EL (cell line): ENCODE measurements around the gene MAMLD1.

Experiments used
- DNase-seq: peaks from one replicate; pipeline ENCODE4 v3.0.0-alpha.2; 2016

MAMLD1 gene

DNA sequence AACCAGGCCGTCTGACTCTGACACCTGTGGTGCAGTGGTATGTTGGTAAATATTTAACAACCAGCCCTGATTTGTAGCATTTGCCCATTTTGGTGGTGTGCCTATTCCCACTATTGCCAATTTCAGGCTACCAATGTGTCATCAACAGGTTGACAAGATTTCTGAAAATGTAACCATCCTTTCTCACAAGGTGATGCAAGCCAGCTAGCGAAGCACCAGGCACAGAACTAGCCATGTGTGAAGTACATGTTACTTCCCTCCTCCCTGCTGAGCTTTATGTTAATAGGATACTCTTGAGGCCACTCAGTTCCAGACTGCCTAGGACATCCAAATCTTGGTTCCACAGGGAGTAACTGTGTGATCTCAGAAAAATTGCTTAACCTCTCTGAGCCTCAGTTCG is 7.2 kb upstream of the MAMLD1 start:
- no peak for DNase-seq

DNA sequence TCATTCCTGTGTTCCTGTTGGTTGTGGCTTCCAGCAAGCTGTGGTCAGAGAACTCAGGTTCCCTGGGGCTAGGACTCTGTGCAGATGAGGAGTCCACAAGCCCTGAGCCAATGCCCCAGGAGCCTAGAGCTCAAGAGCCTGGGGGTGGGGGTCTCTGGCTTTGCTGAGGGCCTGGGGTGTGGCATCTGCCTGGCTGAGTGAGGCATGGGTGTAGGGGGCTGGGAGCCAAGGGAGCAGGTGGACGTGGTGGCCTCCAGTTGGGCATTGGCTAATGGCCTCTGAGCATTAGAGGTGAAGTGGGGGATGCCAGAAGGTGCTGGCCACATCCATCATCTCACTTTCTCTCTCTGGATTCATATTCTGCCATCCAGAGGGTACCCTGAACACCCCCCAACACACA is 5.3 kb upstream of the MAMLD1 start:
- no peak for DNase-seq

DNA sequence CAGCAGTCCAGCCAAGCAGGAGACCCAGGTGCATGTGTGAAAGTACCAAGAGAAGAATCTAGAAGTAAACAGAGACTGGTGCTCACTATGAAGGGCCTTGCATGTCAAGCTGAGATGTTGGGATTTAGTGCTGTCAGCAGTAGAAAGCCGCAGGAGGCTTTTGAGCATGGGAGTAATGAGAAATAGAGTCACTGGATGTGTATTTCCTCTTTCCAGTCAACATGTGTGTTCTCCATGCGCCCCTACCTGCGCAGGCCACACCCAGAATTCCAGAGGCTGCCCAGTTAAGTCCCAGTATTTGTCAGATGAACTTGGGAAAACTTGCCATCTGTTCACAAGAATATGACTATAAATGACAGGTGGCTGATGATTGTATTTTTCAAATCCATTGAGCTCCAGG is 4.5 kb upstream of the MAMLD1 start:
- no peak for DNase-seq

DNA sequence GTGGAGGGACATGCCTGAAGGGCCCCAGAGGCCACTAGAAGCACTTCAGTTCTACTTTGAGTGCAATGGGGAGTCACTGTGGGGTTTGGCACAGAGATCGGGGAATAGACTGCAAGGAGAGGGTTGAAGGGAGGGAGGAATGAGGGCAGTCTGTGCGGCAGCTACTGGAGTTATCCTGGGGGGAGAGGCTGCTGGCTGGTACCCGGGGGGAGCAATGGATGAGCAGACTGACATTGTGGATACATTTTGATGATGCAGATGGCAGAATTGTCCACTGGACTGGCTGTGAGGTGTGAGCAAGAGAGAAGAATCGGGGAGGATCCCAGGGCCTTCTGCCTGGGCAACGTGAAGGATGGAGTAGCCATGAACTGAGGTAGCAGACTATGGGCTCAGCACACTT is 2.8 kb upstream of the MAMLD1 start:
- no peak for DNase-seq

DNA sequence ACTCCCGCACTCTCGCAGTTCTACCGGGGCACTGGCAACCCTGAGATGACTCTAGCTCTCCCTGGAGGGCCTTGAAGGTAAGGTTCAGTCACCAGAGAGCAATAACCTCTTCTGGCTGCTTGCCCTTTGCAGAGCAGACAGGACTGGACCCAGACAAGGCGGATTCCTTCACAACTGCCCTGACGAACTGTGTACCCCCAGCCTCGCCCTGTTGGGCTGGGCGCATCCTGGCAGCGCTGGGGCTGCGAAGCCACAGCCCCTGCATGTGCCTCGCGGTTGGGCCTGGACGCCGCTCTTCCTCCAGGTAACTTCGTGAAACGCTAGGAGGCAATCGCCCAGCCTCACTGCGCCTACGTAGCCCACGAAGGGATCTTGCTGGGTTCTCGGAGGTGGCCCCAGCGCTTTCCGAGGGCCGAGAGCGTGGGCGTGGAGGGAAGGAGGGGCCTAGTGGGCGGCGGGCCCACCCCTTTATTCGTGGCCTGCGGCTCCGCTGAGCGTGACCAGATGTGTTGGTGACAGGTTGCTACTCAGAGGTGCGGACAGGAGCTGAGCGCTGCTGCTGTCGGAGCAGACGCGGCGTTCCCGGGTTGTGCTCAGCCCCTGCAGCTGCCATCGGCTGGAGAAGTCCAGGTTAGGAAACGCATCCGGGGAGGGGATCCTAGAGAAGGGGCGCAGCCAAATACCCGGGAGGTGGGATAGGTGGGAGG is 1.9 kb upstream of the MAMLD1 start:
- peak; percentile 29 for DNase-seq

DNA sequence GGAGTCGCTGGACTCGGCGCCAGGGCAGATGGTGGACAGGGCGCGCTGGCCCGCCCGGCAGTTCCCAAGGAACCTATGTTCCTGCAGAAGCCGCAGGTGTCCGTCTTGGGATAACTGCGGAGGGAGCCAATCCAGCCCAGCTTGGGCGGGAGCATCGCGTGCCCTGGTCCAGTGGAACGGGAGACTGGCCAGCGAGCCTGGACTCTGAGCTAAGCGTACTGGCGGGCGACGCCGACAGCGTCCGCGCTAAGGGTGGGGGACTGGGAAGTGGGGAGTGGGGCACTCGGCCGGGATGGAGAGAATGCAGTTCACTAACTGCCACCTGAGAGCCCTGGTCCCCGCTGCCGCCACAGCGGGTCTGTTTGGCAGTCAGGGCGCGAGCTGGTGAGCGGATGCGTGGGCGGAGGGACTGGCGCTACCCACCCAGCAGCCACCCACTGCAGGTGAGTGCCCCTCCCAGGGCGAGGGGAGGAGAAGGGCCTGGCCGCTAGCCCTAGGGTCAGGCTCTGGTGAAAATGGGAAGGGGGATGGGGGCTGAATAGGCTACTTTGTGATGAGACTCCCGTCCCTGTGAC is 1.3 kb upstream of the MAMLD1 start:
- peak; percentile 59 for DNase-seq

DNA sequence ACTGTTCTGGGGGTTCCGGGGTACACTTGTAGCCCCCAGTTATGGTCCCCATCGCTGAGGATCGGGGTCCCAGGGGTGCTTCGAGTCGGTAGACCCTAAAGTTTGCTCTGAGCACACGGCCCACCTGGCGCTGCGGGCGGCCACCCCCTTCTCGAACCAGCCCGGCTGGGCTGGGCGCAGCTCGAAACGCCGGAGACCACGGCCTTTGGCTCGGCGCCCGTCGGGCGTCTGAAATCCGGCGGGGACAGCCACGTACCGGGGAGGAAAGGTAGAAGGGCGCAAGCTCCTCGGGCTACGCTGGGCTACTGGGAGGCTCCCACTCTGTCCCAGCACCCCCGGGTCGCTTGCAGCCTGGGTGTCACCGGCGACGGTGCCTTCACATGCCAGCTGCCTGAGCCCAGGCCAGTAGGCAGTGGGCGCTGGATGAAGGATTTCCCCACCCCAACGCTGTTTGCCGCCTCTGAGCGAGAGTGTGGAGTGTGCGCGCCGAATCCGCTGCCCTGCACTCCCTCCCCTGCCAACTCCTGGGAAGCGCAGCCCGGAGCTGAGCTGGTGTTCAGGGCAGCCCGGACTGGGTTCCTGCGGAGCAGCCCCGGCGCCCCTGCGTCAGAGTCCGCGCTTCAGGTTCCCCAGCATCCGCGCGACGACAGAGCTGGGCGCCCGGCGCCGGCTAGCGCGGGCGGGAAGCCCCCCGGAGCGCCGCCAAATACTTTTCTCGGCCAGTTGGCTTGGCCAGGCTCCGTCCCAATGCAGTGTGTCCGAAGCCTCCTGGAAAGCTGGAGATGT is 637 bp downstream of the MAMLD1 start:
- peak; percentile 45 for DNase-seq

DNA sequence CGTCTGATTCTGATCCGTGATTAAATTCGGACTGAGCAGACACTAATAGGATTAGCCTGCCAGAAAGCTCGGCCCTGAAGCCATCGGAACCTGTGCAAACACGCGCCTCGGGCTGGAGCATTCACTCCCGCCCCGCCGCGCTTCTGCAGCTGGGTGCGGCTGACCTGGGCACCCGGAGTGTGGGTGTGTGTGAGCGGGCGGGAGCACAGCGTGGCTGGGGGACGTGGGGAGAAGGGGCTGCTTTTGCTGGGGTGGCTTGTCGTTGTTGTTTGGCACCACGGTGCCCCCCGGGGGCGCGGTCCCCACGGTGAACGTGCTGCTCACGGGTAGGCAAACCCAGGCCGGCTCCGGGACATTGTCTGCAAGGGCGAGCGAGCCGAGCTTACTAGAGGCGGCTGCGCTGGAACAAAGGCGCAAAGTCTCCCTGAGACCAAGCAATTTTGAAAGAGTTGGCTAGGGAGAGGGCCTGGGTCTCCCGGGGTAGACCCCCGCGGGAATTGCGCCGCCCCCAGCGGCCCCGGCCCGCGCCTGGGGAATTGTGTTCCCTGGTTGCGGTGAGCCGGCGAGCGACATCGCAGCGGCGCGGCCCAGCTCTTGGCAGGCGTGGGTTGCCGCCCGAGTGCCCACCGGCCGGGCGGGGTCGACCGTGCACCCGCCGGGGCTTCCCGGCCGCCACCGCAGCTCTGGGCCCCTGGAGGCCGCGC is 1.4 kb downstream of the MAMLD1 start:
- DNase-seq: peak; percentile 19

DNA sequence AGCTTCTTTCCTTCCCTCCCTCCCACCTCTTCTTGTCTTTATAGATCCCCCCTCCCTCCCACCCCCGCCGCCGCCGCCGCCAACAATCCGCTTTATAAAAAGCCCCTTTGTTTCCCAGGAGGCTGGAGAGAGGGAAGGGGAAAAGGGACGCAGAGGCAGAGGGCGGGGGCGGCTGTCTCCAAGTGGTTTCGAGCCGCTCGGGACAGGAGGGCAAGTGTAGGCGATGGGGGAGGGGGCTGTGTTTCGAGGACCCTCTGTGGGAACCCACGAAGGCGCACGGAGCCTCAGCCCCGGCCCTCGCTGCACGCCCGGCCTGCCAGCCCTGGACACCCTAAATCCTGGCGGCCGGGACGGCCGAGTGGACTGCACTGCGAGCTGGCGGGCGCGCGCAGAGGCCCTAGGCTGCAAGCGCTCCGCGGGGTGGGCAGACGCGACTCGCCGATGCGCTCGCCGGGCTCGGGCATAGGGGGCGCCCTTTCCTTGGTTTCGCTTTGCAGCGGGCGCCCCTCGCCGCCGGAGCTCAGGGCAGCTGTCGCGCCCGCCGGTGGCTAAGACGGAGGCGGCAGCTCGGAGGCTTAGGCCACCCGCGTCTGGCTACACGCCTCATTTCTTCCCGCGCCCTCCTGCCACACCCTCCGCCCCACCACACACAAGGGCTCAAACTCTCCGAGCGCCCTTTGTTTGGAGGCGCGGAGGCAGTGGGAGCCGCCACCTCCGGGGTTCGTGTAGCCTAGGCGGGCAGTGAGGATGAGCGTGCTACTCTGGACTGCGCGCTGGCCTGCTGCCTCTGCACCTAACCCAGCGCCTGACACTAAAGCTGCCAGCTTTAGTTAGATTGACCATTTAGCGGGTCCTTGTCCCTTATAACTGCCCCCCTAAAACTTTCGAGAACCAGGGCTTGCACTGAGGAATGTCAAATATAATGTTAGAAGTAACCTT is 2.2 kb downstream of the MAMLD1 start:
- peak; percentile 67 for DNase-seq

DNA sequence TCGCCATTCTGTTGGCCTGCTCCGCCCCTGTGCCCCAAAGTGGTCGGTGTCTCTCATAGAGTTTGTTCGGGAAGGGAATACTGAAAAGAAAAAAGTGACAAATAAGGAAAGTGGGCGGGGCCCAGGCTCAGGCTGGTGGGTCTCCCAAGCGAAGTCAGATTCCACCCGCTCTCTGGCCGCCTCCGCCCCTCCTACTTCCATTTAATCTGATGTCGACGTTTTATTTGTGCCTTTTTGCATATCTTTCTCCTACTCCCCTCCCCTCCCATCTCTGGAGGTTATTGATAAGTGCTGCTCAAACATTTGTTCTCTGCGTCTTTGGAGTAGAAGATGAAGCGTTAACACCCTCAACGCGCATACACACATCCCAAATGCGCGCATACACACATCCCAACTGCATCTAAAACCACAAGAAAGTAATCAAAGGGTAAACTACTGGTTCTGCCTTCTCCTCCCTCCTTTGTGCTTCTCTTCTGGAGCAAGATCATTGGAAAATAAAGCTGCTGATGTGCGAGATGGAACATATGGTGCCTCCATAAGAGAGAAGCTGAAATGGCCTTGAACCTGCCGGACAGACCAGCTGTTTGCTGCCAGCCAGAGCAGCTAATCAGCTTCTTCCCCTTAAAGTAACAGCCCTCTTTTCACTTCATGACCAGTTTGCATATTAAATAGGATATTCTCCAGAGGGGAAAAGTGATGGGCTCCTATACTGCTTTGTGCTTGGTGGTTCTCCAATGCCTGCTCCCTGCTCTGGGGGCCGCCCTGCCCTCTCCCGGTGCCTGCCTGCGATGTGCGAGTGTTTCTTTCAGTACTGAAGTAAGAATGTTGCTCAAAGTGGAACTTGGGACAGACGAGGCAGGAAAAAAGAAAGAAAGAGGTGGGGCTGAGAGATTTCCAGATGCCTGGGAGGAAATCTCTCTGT is 3.1 kb downstream of the MAMLD1 start:
- peak; percentile 75 for DNase-seq

DNA sequence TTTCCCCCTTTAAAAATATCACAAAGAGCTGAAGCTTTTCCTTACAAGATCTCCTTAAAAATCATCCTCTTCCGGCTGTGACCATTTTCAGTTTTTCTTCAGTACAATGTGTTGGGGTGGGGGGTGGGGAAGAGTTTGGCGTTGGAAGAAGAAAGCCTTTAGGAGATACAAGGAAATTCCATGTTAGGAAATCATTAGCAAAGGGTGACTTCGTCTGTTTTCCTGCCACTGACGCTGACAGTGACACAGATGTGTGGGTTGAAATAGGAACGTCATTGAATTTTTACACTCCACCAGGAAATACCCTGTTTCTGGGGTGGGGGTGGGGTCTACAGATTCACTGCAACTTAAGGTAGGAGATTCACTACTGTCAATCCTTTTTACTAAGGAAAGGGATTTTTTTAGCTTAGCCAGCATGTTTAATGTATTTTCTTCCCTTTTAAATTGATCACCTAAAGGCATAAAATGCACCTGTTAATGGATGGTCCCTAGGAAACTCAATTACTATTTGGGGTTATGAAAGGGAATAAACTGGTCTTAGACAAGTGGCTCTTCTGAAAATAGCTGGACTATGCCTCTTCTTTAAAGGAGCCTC is 3.9 kb downstream of the MAMLD1 start:
- peak; percentile 70 for DNase-seq

DNA sequence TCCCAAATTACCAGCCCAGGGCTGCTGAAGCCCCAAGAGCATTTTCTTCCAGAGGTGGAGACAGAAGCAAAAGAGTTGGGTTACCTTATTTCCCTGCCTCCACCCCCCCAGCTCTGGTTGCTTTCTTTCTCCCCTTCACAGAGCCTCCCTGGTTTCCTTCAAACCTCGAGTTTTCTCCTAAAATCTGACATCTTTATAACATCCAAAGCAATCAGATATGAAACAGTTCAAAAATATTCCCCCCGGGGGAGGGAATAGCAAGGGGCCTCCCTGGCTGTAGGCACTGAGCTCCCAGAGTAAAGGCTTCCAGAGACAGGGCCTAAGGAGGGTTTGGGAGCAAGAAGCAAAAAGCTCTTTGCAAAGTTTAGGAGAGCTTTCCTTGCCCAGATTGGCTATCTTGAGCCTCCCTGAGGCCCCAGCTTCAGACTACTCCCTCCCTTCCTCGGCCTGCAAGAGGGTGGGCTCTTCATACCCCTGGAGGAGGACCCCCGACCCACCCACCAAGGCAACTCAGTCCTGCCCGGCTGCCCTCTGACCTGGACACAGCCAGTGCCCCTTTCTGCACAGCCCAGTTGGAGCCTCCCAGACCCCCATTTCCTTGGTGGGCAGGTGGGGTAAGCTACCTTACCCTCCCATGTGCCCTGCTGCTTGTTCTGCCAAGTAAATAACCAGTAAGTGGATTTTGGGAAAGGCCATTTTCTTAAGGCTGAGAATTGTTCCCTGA is 7.6 kb downstream of the MAMLD1 start:
- DNase-seq: peak; percentile 29

DNA sequence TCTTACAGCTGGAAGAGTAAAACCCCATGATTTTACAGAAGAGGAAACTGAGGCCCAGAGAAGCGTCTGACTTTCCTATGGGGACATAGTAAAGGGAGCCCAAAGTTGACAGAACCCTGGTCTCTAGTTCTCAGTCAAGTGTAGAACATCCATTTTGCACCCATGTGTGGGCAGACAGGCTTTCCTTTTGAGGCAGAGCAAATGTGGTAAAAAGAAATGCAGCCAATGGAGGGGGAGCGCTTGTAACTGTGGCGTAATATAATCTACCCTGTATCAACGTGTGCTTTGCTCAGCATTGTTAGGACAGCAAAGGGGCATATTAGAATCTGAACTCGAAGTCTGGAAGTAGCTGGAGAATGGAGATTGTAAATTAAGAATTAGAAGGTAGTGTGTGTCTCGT is 8.8 kb downstream of the MAMLD1 start:
- DNase-seq: no peak

DNA sequence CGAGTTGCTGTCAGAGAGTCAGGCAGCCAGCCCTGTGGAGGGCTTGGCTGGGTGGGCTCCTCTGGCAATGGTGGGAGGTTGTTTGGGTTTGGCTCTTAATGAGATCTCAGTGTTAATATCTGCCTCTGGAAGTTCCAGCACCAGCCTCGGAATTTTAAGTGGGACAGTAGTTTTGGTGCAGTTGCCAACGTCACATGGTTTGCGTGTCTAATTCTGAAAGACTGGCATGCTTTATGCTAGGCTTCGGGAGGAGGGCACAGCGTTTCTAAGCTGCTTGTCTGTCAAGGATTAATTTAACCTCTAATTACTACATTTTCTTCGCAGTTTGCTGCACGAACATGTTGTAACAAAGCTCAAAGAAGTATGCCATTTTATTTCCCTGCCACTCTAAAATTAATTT is 9.2 kb downstream of the MAMLD1 start:
- DNase-seq: no peak

DNA sequence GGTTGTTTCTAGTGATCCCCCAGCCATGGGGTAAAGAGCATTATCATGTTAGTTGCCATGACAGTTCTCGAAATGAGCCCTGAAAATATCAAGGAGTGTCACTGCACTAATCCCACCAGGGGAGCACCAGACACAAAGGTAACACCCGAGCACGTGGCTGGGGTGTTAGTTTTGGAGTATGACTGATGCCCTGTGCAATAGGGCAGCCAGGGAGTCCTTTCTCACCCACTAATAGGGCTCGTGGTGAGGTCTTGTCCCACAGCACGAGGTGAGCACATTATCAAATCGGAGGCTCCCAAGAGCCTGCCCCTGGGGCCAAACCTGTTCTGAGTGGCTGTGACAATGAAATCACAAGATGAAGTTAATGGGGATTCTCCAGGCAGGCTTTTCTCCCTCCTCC is 9.6 kb downstream of the MAMLD1 start:
- DNase-seq: no peak

DNA sequence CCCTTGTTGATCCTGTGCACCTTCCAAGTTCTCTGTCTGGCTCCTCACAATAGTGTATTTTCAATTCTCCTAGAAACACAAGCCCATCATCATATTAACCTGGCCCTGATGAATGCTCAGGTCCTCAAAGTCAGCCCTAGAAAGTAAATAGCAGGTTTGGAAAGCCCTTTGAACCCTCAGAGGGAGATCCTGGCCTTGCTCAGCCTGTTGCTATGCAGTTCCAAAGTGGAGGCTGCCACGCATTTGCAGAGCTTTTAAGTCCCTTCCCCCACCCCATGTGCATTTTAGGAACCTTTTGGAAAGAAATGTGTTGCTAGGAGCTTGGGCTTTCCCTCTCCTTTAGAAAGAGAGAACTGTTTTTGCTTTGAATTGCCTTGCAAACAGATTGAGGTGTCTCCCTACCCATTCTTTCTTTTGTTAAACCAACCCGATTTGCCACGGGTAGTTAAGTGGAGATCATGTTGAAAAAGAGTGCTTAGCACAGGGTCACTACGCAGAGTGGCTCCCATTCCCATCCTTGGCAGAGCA is 12.2 kb downstream of the MAMLD1 start:
- no peak for DNase-seq

DNA sequence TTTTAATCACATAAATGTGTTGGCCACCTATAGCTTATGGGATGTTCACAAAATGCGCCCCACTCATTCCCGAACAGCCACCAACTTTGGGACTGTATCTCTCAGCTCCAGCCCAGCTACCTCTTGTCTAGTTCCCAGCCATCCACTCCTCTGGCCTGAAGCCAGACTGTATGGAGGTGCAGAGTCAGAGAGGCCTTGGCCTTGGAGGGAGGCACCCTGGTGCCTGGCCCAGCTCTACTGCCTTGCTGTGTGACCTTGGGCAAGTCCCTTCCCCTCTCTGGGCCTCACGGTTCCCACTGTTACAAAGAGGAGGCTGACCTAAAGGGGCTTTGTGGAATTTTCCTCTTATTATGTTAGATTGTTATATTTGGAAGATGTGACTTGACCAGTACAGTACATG is 13.9 kb downstream of the MAMLD1 start:
- DNase-seq: no peak

DNA sequence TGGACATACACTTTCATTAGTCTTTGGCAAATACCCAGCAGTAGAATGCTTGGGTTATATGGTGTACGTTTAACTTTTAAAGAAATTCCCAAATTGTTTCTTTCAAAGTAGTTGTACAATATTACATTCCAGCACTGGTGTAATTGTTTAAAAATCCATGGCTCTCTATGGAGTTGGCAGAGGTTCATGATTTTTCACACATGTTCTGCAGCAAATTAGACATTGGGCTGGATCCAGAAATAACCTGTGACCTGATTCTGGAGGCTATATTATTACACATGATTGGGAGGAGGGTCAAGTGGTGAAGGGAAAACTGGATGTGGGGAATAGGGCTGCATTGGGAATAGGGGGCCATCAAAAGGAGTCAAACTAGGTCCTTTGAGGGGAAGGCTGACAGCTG is 41.9 kb downstream of the MAMLD1 start:
- DNase-seq: no peak

DNA sequence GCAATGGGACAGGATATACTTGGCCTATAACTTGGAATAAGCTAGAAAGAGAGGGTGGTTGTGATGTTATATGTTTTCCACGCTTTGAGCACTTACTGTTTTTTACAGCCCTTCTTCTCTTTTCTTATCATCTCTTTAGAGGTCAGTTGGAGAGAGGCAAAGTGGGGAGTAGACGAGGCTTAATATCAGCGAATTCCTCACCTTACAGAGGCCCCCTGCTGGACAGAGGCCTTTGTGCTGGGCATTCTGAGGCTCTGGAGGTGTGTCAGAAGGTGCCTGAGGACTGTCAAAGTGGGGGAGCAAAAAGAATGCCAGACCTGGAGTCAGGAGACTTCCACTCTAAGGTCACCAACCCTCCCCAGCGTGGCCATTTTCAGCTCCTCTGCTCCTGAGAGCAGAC is 42.5 kb downstream of the MAMLD1 start:
- no peak for DNase-seq

DNA sequence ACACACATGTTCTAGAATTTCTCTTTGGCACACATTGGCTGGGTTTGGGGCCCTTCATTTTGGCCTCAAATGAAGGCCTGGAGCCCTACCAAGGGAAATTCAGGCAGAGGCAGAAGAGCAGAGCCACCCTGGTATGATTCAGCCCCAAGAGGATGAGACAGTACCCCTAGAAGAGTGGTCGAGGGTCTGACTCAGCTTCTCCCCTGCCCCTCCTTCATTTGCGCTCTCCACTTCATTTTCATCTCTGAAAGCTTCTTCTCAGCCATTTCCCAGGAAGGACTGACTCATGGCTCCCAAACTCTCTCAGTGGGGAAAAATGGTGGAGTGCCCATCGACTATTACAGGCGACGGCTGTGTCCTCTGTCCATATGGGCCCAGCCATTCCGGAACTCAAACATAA is 43.5 kb downstream of the MAMLD1 start:
- DNase-seq: no peak
